HG03066 (cell line): ENCODE measurements around the gene THSD4.

ENCODE experiments used
- ATAC-seq: cut with Tn5 transposase; IDR thresholded peaks from one replicate; pipeline ENCODE4 v1.9.1; 2021; ENCODE audit warnings: low read depth; ENCODE audit not compliant: unreplicated experiment

The THSD4 gene

GRCh38 chr15:71336671-71337070, 221.4 kb downstream of the THSD4 start:
- ATAC-seq: no peak

DNA sequence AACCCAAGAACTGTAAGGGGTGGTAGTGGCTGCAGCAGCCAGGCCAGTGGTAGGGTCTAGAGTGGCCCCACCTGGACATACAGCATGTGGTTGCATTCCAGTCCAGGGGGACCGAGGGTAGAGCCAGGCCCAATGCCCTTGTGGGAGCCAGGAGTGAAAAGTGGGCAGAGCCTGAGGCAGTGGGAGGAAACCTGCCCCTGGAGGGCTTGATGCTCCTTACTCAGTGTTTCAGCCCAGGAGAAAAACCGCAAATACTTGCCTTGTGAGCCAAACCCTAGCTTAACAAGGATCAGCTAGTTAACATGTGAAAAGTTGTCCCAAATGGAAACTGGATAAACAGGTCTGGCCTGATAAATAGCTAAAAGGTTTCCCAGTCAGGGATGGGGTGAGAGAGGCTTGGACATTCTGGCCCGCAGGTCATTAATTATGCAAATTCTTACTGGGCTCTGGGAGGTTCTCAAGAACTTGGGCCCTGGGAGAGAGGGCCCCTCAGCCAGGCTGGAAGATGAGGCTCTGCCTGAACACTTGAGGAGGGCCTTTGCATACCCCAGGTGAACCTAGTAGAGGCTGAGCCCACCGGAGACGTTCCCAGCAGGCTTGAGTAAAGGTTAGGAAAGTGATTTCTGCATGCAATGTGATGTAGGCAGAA, 222.1 kb downstream of the THSD4 start:
- ATAC-seq: no peak

DNA sequence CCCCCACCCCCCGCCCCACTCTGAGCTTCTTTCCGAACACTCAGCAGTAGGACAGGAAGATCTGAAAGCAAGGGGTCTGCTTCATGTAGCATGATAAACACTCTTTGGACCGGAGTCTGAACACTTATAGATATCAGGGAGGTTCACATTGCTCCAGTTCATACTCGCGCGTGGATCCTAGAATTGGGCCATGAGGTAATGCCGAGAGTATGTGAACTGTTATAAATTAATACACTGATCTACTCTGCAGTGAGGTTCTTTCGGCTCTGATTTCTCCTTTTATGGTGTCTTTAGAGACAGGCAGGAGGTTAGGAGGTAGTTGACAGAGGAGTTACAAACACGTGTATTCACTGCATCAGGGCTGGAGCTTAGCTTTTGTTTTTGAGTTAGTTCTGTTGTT, 223.0 kb downstream of the THSD4 start:
- ATAC-seq: no peak

DNA sequence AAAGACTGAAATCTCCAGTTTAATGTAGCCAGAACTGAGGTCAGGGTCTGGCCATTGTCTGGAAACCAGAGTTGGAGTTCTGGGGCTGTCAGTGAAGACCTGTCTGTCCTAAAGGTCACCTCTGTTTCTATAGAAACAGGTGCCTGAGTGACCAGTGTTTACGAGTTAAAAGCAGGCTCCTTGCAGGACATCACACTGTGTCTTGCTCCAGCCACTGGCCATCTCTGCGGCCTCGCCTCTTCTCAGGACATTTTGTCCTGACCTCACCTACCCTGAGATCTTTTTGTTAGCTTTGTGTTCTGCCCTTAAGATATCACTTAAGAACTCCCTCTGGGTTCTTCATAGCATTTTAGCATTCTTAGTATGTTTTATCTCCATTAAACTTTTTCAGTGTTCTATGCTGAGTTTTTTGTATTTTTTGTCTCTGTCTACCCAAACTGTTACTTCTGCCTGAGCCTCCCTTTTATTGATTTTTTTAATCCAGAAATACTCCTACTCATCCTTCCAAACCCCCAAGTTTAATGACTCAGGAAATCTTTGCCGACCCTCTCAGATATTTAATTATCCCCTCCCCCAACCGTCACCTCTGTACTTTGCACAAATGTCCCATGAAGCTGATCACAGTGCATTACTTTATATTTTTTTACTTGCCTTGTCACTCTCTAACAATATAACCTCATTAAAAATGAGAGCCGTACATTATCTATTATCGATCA, 223.7 kb downstream of the THSD4 start:
- no peak for ATAC-seq

DNA sequence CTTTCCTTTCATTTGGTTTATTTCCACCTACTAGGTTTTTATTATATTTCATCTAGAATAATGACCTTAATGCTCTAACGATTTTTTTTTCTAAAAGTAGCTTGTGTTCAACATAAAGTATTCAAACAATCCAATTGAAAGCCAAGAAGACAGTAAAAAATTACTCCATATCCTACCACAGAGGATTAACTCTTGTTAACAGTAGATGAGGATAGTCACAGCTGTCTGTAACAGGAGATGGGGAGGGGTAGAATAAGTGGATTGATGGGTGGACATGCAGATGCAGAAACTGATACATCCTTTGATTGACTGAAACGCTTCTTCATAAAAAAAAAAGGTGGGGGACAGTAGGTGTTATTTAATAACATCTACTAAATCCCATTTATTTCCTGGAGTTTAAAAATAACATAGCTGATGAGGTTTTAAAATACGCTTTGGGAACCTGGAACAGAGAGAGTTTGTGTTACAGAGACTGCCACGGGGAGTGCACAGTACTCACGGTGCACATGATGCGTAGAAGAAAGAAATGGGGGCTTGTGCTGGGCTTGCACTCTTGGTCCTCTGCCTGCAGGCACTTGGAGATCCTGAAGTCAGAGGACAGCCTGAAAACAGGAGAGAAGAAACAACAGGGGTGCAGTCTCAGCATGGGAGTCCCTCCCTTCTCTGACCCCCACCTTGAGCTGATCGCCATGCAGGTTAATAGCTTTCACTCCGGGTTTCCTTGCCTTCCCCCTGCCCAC, 226.7 kb downstream of the THSD4 start:
- no peak for ATAC-seq

DNA sequence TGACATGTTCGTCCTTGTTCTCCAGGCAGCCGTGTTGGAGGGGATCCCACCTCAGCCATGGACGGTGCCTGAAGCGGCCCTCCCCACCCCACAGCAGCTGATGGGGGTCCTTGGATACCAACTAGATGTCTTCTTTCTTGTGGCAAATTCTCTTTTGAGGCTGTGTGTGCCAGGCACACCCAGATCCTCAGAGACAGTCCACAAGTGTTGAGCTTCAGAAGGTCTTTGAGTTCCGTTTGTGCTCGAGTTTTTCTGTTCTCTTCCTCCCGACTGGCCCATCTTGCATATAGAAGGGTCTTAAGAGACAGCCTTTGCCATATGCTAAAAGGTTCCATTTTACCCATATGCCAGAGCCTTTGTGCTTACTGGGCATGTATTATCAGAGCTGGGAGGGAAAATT, 227.4 kb downstream of the THSD4 start:
- no peak for ATAC-seq

GRCh38 chr15:71344316-71344715, 229.0 kb downstream of the THSD4 start:
- ATAC-seq: no peak

DNA sequence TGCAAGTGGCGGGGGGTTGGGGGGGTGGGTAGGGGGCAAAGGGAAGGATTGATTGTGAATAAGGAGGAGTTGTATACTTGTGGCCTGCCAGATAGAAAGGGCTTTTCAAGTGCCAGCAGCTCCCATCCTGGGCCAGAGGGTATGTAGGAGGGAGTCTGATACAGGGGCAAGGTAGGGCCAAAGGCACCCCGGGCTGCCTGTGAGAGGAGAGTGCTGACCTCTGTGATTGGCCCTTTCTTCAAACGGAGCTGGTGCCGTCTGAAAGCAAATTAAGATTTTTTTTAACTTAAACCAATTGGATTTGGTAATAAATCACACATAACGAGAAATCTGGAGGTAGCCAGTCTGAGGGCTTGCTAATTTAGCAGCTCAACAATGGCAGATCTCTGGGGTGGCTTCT, 229.9 kb downstream of the THSD4 start:
- no peak for ATAC-seq

DNA sequence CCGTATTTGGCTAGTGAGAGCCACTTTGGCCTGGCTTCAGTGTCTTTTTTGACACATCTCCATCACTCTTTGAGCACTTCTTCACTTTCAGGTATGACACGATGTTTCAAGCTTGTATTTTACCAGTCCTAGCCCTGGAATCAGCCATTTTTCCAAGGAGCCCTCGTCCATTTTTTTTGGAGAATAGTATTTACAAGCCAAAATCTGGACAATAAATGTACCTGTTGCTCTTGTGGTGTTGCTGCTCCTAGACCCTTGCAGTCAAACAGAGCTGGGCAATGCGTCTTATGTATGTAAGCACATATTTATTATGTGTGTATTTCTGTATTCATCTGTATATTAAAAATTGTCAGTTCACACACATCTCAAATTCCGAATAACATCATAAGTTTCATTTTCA, 231.2 kb downstream of the THSD4 start:
- no peak for ATAC-seq

GRCh38 chr15:71348597-71348996, 233.3 kb downstream of the THSD4 start:
- no peak for ATAC-seq

GRCh38 chr15:71349336-71349735, 234.1 kb downstream of the THSD4 start:
- ATAC-seq: no peak

DNA sequence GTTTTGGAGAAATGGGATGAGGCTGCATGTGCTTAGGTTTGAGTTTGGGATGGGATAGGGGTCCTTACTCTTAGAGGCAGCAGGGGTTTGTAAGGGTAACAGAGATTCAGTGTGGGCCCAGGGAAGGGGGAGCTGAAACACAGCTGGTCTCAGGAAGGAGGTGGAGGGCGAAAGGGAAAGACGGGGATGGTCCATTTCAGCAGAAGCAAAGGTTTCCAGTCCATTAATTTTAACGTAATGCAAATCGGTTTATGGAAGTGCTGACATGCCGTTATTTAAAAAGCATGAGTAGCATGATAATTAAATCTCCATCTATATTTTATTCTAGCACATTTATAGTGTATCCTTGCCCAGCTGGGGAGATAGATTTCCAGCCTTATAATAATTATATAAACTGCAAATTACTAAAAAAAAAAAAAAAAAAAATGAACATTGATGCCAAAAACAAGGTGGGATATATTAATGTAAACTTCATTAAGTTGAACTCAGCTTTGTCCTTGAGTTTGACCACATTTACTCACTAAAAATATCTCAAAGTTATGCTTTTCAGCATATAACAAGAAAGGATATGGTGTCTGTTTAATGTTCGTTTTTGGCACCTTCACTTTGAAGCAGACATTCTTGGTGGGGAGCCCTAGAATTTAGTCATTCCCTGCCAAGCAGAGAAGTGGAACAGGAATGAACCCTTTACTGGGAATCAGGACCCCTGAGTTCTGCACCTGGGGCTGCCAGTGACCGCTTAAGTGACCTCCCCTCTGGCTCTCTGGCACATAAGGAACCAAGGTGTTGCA, 234.7 kb downstream of the THSD4 start:
- ATAC-seq: no peak

DNA sequence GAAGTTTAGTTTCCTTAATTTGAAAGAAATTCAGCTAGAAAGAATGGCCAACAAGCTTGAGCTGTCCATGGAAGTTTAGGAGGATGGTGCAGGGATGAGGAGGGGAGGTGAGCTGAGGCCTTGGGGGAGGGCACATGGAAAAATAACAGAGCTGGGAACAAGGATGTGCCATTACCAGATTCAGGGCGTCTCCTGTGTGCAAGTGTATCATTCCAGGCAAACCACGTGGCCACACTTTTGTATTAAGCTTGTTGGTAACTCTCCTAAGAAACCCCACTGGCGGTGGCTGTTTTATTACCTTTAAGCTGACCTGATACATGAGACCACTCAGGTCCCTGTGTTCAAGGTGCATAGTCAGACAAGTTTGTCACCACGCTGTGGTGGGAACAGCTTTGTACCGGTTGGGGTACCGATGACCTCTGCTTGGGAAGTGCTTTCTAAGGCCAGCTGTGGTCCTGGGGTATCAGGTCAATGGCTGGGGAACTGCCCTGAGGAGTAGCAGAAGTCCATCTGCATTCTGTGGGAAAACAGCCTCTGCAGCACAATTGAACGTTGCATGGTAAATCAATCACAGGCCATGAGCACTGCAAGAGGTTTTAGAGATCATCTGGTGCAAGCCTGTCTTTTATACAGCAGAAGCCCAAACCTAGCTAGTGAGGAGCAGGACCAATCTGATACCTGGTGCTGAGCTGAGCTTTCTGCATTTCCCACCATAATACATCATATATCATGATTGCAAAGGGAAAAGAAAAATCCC, 235.5 kb downstream of the THSD4 start:
- no peak for ATAC-seq

DNA sequence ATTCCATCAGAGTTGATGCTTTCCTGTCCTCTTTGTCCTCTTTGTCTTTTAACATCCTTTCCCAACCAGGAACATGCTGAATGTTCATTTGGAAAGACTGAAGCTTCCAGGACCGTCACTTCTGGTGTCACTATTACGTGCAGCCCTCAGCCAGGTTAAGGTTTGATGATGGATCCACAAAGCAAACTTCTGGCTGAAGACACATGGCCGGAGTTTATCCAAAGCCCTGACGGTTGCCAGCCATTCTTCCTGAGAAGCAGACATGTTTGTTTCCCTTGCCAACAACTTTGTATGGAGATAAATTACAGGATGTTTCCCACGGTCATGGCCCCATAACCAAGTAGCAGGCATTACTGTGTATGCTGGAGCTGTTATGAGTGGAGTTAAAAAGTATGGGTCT, 236.9 kb downstream of the THSD4 start:
- ATAC-seq: no peak

GRCh38 chr15:71352765-71353164, 237.5 kb downstream of the THSD4 start:
- ATAC-seq: no peak

DNA sequence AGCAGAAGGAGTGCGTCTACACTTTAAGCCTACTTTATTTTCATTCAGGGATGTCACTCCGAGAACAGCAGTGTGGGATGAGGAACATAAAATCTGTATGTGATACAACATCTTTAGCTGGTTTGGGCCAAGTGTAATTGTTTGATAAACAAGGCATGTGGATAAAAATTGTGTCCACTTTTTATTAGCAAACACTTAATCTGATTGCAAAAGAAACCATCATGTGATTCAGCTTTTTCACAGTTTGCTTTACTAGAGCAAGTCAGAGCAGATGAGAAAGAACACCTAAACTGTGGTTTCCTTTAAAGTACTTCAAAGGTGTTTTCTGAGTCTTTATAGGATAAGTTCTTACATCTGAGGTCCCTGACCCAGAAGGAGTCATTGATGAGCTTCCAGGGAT, 237.9 kb downstream of the THSD4 start:
- no peak for ATAC-seq

GRCh38 chr15:71355268-71355667, 240.0 kb downstream of the THSD4 start:
- no peak for ATAC-seq

DNA sequence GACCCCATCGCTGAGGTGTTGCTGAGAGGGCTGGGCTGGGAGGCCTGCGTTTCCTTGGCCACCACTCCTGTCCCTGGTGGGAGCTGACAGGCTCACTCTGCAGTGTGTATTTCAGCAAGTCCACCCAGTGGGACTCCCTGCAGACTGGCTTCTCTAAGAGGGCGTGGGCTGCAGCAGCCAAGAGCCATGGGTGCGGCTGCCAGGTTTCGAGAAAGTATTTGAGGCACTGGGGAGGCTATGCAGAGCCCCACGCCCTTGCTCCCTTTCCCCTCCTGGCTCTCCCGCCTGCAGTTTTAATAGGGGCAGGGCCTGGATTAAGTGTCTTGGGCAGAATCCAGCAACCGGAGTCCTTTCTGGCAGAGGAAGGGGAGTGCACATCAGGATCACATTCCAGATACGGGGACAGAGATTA, 242.1 kb downstream of the THSD4 start:
- ATAC-seq: no peak

DNA sequence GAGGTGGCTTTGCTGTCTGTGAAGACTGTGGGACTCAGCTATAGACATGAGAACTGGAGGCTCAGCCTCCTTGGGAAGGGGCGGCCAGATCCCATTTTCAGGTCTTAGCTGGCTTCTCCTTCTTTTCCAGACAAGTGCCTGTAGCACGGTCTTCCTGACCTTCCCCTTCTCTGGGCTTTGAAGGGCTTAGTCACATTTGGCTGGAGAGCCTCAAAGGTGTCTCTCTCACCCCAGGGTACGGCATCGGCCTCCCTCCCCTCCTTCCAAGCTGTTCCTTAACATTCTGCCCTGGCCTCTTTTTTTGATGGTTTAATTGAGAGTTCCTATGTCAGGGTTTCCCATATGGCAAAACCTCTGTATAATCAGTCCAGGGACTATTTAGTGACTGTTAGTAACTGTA, 242.7 kb downstream of the THSD4 start:
- ATAC-seq: no peak

GRCh38 chr15:71359246-71359645, 244.0 kb downstream of the THSD4 start:
- no peak for ATAC-seq
